HG03442 (cell line): ENCODE measurements around the gene MLXIPL.
"Not testable (repeated sequence)": the region's sequence is repeated elsewhere in the genome, so short reads cannot be mapped to it uniquely, and the experiment has no call there.

Source experiments
- ATAC-seq: cut with Tn5 transposase; IDR thresholded peaks from one replicate; pipeline ENCODE4 v1.9.1; 2021; ENCODE audit warnings: mild to moderate bottlenecking, moderate library complexity; ENCODE audit not compliant: unreplicated experiment

Gene MLXIPL

DNA sequence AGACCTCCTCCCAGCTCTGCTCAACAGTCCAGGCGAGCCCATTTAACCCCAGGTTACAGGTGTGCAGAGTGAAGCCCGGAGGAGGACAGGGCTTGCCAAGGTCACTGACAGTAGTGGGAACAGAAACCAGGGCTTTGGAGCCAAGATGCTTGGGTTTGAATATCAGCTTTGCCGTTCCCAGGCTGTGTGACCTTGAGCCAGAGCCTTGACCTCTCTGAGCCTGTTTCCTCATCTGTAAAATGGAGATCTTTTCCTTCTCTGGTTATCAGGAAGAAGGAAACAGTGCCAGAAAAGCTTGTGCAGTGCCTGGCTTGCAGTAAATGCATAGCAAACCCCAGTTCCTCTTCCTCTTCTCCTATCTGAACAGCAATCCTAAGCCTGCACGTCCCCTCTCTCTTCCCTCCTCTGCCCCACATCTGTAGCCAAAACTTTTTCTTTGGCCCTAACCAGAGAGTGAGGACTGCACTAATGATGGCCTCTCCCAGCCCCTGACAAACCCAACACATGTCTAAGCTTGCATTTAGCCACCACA is 21.4 kb upstream of the MLXIPL start:
- ATAC-seq: no peak

DNA sequence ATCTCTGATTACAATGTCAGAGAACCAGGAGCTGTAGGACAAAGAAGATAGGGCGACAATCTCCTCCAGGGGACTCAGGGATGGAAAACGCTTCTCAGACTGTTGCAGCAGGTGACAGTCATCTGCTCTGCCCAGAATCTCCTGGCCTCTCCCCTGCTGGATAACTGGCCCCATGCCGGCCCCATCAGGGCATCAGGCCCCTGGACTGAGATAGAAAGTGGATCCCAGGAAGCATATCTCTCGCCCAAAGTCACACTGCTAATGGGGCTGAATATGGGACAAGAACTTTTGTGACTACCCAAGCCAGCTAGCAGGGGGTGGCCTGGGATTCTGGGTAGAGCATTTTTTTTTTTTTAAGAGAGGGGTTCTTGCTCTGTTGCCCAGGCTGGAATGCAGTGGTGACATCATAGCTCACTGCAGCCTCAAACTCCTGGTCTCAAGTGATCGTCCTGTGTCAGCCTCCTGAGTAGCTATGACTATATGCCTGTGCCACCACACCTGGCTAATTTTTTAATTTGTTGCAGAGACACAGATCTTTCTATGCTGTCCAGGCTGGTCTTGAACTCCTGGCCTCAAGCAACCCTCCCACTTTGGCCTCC is 20.5 kb upstream of the MLXIPL start:
- no peak for ATAC-seq

DNA sequence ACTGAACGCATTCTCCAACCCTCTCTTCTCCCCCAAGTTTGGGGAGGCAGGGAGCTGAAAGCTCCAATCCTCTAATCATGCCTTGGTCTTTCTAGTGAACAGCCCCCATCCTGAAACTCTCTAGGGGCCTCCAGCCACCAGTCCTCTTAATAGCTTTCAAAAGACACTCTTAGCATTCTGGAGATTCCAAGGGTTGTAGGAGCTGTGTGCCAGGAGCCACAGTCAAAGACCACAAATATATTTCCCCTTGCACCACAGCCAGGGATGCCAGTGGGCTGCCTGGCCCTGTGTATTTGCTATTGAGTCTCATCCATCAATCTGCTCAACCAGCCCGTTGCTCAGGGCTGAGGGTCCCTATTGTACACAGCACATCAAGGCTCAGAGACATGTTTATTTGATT is 18.5 kb upstream of the MLXIPL start:
- no peak for ATAC-seq

DNA sequence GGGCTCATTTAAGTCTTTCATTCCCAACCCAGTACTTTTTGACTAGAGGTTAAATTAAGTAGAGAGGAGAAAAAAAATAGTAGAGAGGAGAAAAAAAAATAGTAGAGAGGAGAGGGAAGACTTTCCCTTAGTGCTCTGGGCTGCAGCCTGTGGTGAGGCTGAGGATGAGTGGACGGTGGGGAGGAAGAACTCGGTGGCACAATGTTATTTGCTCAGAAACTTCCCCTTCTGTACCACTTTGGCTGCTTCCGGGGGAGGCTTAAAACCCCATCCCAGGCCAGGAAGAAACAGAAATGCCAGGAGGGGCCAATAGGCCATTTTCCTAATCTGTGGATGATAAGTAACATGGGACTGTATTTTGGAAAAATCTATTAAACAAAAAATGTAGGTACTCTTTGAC is 14.6 kb upstream of the MLXIPL start:
- ATAC-seq: no peak

DNA sequence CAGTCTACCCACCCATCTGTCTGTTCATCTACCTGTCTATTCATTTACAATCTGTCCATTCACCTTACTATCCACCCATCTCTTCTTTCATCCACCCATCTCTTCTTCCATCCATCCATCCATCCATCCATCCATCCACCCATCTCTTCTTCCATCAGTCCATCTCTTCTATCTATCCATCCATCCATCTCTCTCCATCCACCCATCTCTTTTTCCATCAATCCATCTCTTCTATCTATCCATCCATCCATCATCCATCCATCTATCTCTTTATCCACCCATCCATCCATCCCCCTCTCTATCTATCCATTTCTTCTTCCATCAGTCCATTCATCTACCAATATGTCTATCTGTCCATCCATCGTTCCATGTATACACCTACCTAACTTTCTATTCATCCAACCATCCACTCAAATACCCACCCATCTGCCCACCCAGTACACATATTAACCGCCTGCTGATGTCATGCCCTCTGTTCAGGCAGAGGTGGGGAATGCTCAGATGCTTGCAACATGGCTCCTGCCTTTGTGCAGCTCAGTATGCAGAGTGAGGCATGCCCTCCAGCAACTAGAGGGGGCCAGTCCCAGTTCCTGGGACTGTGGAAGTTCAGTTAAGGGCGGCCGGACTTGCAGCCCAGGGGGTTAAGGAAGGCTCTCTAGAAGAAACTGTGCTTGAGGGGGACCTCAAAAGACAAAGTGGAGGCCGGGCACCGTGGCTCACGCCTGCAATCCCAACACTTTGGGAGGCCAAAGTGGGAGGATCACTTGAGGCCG is 11.3 kb upstream of the MLXIPL start:
- ATAC-seq: no peak

DNA sequence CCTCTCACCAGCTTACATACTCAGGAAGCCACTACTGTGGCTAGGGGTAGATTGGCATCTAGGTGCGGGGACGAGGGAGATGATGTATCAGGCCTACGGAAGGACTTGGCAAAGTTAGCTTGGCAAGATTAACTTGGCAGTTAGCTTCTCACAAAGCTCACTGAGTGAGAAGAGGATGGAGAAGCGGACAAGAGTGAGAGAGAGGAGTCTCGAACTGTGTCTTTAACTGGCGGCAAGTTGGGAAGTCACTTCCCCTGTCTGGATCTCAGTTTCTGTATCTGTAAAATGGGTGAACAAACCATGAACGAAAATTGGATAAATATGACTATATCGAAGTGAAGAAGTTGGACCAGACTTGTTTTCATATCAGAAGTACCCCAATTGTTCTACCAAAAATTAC is 9.5 kb upstream of the MLXIPL start:
- no peak for ATAC-seq

DNA sequence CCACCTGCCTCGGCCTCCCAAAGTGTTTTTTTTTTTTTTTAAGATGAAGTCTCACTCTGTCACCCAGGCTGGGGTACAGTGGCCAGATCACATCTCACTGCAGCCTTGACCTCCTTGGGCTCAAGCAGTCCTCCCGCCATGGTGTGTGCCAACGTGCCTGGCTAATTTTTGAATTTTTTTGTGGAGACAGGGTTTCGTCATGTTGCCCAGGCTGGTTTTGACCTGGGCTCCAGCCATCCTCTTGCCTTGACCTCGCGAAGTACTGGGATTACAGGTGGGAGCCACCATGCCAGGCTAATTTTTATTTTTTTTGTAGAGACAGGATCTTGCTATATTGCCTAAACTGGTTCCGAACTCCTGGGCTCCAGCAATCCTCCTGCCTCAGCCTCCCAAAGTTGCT is 9.0 kb upstream of the MLXIPL start:
- no peak for ATAC-seq

DNA sequence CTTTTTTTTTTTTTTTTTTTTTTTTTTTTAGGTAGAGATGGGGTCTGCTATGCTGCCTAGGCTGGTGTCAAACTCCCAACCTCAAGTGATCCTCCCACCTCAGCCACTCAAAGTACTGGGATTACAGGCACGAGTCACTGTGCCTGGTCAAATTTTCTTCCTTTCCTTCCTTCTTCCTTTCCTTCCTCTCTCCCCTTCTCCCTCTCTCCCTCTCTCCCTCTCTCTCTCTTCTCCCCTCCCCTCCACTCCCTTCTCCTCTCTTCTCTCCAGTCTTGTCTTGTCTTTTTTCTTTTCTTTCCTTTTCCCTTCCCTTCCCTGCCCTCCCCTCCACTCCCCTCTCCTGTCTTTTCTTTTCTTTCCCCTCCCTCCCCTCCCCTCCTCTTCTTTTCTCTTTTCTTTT is 7.2 kb upstream of the MLXIPL start:
- ATAC-seq: no peak

DNA sequence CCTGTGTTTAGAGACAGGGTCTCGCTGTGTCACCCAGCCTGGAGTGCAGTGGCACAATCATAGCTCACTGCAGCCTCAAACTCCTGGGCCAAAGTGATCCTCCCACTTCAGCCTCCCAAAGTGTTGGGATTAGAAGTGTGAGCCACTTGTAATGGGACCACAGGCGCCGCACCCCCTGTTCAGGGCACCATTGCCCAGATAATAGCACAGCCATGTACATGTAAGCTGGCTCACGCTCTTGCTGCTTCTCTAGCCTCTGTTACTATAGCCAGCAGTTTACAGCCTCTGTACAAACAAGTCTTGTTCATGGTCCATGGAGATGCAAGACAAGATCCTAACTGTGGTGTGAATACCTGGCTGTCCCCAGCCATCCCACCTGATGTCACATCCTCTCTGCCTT is 4.2 kb upstream of the MLXIPL start:
- ATAC-seq: no peak

DNA sequence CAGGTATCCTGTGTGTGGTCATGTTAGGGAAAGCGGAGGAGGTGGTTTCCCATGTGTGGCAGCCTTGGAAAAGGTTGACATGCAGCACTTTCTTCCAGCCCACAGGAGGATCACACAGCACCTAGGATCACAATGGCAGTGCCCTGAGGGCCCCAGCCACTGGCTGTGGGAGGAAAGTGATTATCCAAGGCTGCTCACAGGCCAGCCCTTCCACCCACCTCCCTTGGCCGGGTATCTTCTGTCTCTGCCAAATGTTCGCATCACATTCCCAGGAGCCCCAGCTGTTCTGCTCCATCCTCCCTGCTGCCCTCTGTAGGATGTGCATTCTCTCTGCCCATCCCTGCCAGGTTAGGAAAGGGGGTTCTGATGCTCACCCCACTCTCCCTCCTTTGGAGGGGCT is 2.5 kb upstream of the MLXIPL start:
- ATAC-seq: no peak

DNA sequence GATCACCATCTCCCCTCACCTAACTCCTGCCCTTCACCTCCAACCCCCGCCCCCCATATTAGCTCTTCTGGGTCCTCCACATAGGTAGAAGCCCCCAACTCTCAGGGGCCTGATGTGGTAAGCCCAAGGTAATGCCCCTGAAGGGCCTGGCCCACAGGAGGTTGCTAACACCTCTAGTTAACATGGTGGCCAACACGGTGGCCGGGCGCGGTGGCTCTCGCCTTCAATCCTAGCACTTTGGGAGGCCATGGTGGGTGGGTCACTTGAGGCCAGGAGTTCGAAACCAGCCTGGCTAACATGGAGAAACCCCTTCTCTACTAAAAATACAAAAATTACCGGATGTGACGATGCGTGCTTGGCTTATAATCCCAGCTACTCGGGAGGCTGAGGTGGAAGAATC is 954 bp upstream of the MLXIPL start:
- no peak for ATAC-seq

DNA sequence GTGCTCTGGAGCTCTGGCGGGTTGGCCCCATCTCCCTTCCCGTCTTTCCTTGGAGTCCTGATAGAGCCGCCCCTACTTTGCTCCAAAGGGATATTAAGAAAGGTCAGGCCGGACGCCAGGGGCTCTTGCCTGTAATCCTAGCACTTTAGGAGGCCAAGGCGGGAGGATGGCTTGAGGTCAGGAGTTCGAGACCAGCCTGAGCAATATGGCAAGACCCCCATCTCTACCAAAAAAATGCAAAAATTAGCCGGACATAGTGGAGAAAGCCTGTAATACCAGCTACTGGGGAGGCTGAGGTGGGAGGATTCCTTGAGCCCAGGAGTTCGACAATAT is 313 bp upstream of the MLXIPL start:
- ATAC-seq: no peak

DNA sequence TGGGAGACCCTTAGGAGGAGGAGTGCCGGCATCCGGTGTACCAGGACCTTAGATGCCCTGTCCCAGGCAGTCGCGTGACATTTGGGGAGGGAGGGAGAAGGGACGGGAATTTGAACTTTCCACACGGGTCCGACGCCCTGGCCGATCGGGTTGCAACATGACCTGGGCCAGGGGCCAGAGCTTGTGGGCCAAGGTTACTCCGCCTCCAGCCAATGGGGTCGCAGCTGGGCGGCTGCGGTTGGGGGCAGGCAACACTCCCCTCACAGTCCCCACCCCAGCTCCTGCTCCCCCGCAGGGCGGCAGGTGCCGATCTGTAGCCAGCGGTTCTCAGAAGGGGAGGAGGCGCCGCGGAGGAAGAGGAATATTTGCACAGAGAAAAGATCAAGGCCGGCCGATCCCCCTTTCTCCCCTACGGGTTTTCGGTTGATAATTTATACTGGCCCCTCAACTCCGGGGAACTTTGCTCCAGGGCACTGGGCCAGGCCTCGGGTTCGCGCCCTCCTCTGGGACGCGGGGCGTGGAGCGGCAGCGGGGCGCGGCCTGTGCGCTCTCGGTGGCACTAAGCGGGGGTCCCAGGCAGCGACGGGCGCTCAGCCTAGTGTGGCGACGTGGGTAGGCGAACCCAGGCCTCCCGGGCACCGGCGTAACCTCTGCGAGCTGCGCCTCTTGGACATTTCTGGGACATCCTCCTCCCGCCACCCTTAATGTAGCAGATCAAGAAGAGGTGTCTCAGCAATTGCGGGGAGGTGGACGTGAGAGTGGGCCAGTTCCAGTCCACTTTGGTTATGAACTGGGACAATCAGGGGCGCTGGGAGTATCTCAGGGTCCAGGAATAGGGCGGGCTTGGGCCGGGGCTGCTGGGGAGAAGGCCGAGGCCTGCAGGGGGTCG is 1.2 kb downstream of the MLXIPL start:
- no peak for ATAC-seq

DNA sequence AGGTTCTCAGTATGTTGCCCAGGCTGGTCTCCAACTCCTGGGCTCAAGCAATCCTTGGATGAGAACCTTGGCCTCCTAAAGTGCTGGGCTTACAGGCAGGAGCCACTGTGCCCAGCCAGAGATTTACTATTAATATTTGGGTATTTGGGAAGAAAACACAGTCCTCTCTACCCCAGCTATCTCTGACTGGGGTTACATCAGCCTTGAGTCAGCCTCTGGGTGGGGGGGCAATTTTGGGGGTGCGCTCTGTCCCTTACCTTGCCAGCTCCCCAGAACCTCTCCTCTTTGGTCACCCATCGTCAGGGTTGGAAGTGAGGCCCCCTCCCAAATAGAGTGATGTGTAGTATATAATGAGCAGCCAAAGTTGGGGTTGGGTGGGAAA is 1.8 kb downstream of the MLXIPL start:
- no peak for ATAC-seq

DNA sequence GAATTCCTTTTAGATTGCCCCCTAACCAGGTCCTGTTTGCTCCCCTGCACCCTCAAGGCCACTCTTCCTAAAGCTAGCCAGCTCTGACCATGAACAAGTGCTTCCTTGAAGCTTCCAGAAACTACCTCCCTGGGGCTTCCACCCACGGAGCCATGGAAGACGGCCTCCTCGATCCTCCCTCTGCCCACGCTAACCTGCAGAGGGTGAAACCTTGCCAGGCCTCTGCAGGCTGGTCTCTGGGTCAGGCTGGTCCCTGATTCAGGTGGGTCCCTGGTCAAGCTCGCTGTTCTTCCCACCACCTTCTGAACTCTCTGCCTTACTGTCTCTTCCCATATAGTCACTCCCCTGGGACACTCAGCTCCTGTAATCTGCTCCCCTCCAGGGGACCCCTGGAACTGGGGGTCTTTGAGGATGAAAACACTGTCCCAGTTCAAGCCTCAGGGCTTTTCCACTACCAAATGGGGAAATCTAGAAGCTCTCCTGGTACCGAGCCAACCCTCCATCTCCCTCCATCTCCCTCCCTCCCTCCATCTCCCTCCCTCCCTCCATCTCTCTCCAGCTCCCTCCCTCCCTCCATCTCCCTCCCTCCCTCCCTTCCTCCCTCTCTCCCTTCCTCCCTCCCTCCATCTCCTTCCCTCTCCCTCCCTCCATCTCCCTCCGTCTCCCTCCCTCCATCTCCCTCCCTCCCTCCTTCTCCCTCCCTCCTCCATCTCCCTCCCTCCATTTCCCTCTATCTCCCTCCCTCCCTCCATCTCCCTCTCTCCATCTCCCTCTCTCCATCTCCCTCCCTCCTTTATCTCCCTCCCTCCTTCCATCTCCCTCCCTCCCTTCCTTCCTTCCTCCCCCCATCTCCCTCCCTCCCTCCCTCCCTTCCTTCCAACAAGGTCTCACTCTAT is 2.9 kb downstream of the MLXIPL start:
- no peak for ATAC-seq

DNA sequence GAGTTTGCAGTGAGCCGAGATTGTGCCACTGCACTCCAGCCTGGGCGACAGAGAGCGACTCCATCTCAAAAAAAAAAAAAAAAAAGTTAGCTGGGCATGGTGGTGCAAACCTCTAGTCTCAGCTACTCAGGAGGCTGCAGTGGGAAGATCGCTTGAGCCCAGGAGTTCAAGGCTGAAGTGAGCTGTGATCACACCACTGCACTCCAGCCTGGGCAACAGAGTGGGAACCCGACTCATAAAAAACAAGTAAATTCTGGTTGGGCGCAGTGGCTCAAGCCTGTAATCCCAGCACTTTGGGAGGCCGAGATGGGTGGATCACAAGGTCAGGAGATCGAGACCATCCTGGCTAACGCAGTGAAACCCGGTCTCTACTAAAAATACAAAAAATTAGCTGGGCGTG is 4.9 kb downstream of the MLXIPL start:
- not testable (repeated sequence) for ATAC-seq

DNA sequence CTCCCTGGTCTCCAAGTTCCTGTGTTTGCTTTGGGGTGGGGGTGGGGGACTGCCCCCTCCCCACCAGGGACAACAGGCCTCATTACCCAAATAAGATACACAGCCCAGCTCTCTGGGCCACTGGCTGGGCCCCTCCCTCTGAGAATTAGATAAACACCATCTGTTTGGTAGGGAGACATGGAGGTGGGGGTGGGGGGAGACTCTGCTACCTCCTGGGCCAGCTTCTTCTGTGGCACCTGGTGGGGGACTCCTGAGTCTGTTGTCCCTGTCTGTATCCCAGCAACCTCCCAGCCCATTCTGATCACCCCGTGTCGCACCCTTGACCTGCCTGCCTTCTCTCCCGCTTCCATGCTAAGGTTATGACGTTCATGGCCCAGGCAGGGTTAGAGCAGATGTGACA is 5.8 kb downstream of the MLXIPL start:
- ATAC-seq: no peak

DNA sequence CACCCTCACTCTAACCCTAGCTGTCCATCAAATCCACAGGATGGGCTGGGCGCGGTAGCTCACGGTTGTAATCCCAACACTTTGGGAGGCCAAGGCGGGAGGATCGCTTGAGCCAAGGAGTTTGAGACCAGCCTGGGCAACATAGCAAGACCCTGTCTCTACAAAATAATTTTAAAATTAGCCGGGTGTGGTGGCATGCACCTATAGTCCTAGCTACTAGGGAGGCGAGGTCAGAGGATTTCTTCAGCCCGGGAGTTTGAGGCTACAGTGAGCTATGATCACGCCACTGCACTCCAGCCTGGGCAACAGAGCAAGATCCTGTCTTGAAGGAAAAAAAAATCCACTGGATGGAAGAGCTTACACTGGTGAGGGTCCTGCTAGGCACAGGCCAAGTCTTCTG is 6.8 kb downstream of the MLXIPL start:
- ATAC-seq: not testable (repeated sequence)

DNA sequence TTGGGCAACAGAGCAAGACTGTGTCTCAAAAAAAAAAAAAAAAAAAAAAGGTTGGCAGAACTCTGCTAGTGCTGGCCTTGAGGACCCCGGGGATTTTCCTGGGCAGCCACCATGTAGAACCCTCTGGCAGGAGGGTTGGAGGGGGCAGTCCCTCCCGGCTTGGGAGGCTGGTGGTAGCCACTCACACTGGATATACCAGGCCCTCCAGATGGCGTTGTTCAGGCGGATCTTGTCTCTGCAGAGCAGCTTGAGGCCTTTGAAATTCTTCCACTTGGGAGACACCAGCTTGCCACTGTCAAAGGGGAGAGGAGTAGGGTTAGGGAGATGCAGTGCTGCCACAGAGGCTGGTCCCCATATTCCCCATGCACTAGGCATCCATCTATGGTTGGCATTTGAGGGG is 8.4 kb downstream of the MLXIPL start:
- no peak for ATAC-seq

DNA sequence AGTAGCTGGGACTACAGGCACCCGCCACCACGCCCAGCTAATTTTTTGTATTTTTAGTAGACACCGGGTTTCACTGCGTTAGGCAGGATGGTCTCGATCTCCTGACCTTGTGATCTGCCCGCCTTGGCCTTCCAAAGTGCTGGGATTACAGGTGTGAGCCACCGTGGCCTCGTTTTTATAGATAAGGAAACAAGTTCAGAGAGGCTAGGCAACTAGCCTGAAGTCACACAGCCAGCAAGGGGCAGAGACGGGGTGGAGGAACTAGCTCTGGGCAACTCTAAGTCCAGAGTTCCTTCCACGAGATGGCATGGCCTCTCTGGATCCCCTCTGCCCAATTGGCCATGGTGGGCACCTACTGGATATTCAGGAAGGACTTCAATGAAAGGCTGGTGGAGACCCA is 9.4 kb downstream of the MLXIPL start:
- not testable (repeated sequence) for ATAC-seq
